HCT116 (cell line): Measurements from ENCODE around the gene PARP12. TPM values are rescaled to one million over a fixed set of nuclear protein-coding genes. Genes with fewer than 3 reads are reported as not detected.

ENCODE experiments used
- ATAC-seq: fragments of 200-7000 bp; cut with Tn5 transposase; 2 replicates; pipeline ENCODE4 v1.9.1; 2020; ENCODE audit warnings: mild to moderate bottlenecking, moderate library complexity
- BruUV-seq: library from RNA; stranded (reverse); fragments of 400-500 nt; replicated peaks from 2 replicates; lab custom pipeline; 2021; lab: Mats Ljungman, UMichigan
- CTCF ChIA-PET: fragments of 300-600 bp; sonication (Branson Sonifier 250); formaldehyde crosslinking; loops from one replicate; lab custom pipeline; 2021; ENCODE audit warnings: antibody characterized with exemption; lab: Charles Lee
- POLR2A ChIA-PET: fragments of 300-600, 350-600 bp; sonication (Branson Sonifier 250); formaldehyde crosslinking; loops from one replicate; lab custom pipeline; 2021; ENCODE audit warnings: antibody characterized with exemption; lab: Charles Lee
- RAD21 ChIA-PET, 2 experiments: fragments of 300-600 bp; sonication (Branson Sonifier 250); formaldehyde crosslinking; loops; one replicate each; lab custom pipeline; 2023; ENCODE audit warnings: low total read pairs in 2 of 2; ENCODE audit not compliant: uncharacterized antibody in 2 of 2, unreplicated experiment in 2 of 2, low non-redundant PET in 1 of 2; lab: Charles Lee
- DNase-seq: peaks from one replicate; pipeline ENCODE4 v3.0.0-alpha.2; 2010; ENCODE audit warnings: low read depth, low spot score
- H2AFZ ChIP-seq: fragments of 200-600 bp; shearing (Covaris generic), sonication (generic); 2 replicates; pipeline ENCODE4 v1.6.1; 2017; ENCODE audit warnings: low read depth, mixed run types, mixed read lengths, antibody characterized with exemption, low read length; ENCODE audit not compliant: poor library complexity, severe bottlenecking
- H3K27ac ChIP-seq: 2 replicates; pipeline ENCODE4 v1.5.1; 2012; ENCODE audit warnings: low read depth, low read length
- H3K27me3 ChIP-seq: fragments of 200-600 bp; sonication (generic); 2 replicates; pipeline ENCODE4 v1.6.1; 2016; ENCODE audit warnings: mixed run types, low read length, mixed read lengths; ENCODE audit not compliant: insufficient read depth
- H3K36me3 ChIP-seq, 2 experiments: fragments of 200-500 bp in 1 of 2; fragments of 200-600 bp in 1 of 2; sonication (Bioruptor generic) in 1 of 2; sonication (generic) in 1 of 2; 2 replicates each; pipeline versions ENCODE4 v1.5.1 to v1.6.1; 2014 to 2016; ENCODE audit warnings: low read length in 2 of 2, inconsistent platforms in 1 of 2, mixed read lengths in 1 of 2, mixed run types in 1 of 2; ENCODE audit not compliant: insufficient read depth in 2 of 2, control insufficient read depth in 1 of 2
- H3K4me1 ChIP-seq, 2 experiments: fragments of 200-600 bp in 1 of 2; sonication (generic) in 1 of 2; 2 replicates each; pipeline versions ENCODE4 v1.5.1 to v1.6.1; 2012 to 2017; ENCODE audit warnings: low read length in 2 of 2, inconsistent platforms in 1 of 2, mild to moderate bottlenecking in 1 of 2, mixed read lengths in 1 of 2, mixed run types in 1 of 2, moderate library complexity in 1 of 2; ENCODE audit not compliant: insufficient read depth in 2 of 2, control insufficient read depth in 1 of 2
- H3K4me2 ChIP-seq: fragments of 200-600 bp; sonication (generic); 2 replicates; pipeline ENCODE4 v1.6.1; 2017; ENCODE audit warnings: mixed run types, low read length, mixed read lengths
- H3K4me3 ChIP-seq, 2 experiments: fragments of 200-600 bp in 1 of 2; sonication (generic) in 1 of 2; replicated peaks in 1 of 2; 2 replicates each; pipeline ENCODE4 v1.5.1; 2011 to 2016; ENCODE audit warnings: low read length in 2 of 2, control low read depth in 1 of 2, low read depth in 1 of 2, mild to moderate bottlenecking in 1 of 2, mixed read lengths in 1 of 2, mixed run types in 1 of 2
- H3K79me2 ChIP-seq: fragments of 200-600 bp; sonication (generic); 2 replicates; pipeline ENCODE4 v1.6.1; 2017; ENCODE audit warnings: mild to moderate bottlenecking, mixed run types, low read length, moderate library complexity, mixed read lengths; ENCODE audit not compliant: insufficient read depth
- H3K9ac ChIP-seq: fragments of 200-600 bp; sonication (generic); 2 replicates; pipeline ENCODE4 v1.6.1; 2016; ENCODE audit warnings: low read length, mixed read lengths
- H3K9me2 ChIP-seq: fragments of 200-600 bp; sonication (generic), shearing (Covaris generic); 2 replicates; pipeline ENCODE4 v1.6.1; 2017; ENCODE audit warnings: mixed run types, mild to moderate bottlenecking, moderate library complexity; ENCODE audit not compliant: insufficient read depth
- H3K9me3 ChIP-seq, 2 experiments: fragments of 200-500 bp in 1 of 2; fragments of 200-600 bp in 1 of 2; sonication (Bioruptor generic) in 1 of 2; sonication (generic) in 1 of 2; 2 replicates each; pipeline ENCODE4 v1.6.1; 2014 to 2017; ENCODE audit warnings: low read length in 2 of 2, mixed read lengths in 2 of 2, inconsistent platforms in 1 of 2, low read depth in 1 of 2, mild to moderate bottlenecking in 1 of 2, mixed run types in 1 of 2, moderate library complexity in 1 of 2; ENCODE audit not compliant: control insufficient read depth in 1 of 2, insufficient read depth in 1 of 2
- H4K20me1 ChIP-seq: fragments of 200-600 bp; sonication (generic), shearing (Covaris generic); 2 replicates; pipeline ENCODE4 v1.6.1; 2017; ENCODE audit warnings: mixed run types, mild to moderate bottlenecking, moderate library complexity; ENCODE audit not compliant: insufficient read depth
- CEBPB ChIP-seq: IDR thresholded peaks from 2 replicates; pipeline ENCODE4 v1.6.1; 2012; ENCODE audit warnings: low read depth
- CTCF ChIP-seq, 3 experiments: fragments of 200-600 bp in 1 of 3; sonication (generic) in 1 of 3; IDR thresholded peaks in 2 of 3; conservative IDR thresholded peaks in 1 of 3; 2 replicates each; pipeline ENCODE4 v1.5.1; 2012 to 2017; ENCODE audit warnings: low read depth in 2 of 3, low read length in 2 of 3, antibody characterized with exemption in 1 of 3, borderline replicate concordance in 1 of 3, control low read depth in 1 of 3, mild to moderate bottlenecking in 1 of 3, mixed read lengths in 1 of 3, mixed run types in 1 of 3, moderate library complexity in 1 of 3; ENCODE audit not compliant: insufficient read depth in 1 of 3
- EGR1 ChIP-seq: IDR thresholded peaks from 2 replicates; pipeline ENCODE4 v1.6.1; 2012; ENCODE audit warnings: low read depth
- ELF1 ChIP-seq: IDR thresholded peaks from 2 replicates; pipeline ENCODE4 v1.6.1; 2012; ENCODE audit warnings: low read depth, borderline replicate concordance
- FOSL1 ChIP-seq: IDR thresholded peaks from 2 replicates; pipeline ENCODE4 v1.6.1; 2012; ENCODE audit warnings: low read depth
- intact Hi-C: fragments of 100-400 bp; cut with micrococcal nuclease; formaldehyde crosslinking; loops from 2 replicates; pipeline ENCODE4 v1.10.0; 2022
- total RNA-seq: library from RNA; stranded (reverse); gene quantifications from one replicate; pipeline ENCODE4 v1.2.1, GENCODE V29; 2021; ENCODE audit not compliant: unreplicated experiment

Gene PARP12
- total RNA-seq, 1 experiment from 2014 or later: 17.7 TPM

DNA sequence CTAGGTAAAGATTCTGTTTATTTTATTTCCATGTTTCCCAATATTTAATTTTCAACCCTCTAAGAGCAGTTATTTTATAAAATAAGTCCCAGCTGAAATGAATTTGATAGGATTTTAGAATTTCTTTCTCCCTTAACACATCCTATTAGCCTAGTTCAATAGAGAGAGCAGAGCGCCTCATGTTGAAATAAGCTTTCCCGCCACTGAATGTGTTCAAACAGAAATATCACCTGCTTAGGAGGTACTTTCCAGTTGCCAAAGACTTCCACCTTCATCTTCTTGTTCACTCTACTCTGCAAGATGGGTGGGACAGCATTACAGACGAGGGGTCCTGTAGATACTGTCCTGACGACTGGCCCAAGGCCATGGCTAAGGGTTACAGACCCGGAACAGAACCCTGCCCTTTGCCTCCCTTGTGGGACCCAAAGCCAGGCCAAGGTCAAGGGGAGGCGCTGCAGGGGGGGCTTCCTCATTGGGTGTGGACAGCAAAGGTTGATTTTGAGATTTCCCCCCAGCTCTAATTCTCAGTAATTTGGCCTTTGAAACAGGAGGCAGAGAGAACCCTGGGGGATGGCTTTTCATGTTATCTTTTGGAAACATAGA is 62.0 kb downstream of the PARP12 start:
- Histone ChIP-seq H3K27ac (no peak overlapping the region), H3K4me2 (no peak overlapping the region), H3K36me3 (no peaks in the 10 kb centered on the region), H3K9ac (no peak overlapping the region), H3K27me3 (no peaks in the 10 kb centered on the region), H2AFZ (no peak overlapping the region), H3K4me3 (no peak overlapping the region), H4K20me1 (no peaks in the 10 kb centered on the region), H3K4me1 (peaks cover 0 to 9% of the 10 kb centered on the region in 2 experiments; a peak in 2 of 4 replicates), H3K9me3 (no peaks in the 10 kb centered on the region), H3K9me2 (no peaks in the 10 kb centered on the region), H3K79me2 (no peaks in the 10 kb centered on the region)
- TF ChIP-seq CEBPB (no peak), ELF1 (no peak), EGR1 (no peak), FOSL1 (no peak)
- intact Hi-C loops: no loop called here
- RAD21 ChIA-PET: interaction anchor here in 1 of 2 experiments (1.0 kb wide), 1 partner anchor 355 kb away, joined by 3 read pairs; no protein-coding TSS in a partner anchor
- no peak for DNase-seq
- CTCF ChIA-PET: interaction anchor here (1.1 to 2.9 kb wide), 3 partner anchors 355 to 381 kb away, joined by 7 to 11 read pairs (median 9); no protein-coding TSS in a partner anchor
- BruUV-seq: no TSS peak
- POLR2A ChIA-PET: no interaction called here
- no peak for ATAC-seq

- RAD21 ChIA-PET: interaction anchor here in 1 of 2 experiments (0.6 kb wide), 1 partner anchor 273 kb away, joined by 3 read pairs; no protein-coding TSS in a partner anchor
- intact Hi-C loops: no loop called here
- no peaks in the 10 kb centered on the region for H3K9me3 ChIP-seq
- no peak for TF ChIP-seq CTCF (IDR thresholded peaks at IDR 0.05 in 2 of 3, conservative IDR thresholded peaks at IDR 0.05 in 1 of 3; ENCODE audit: borderline replicate concordance in 1 of 3, insufficient read depth in 1 of 3, low read depth in 2 of 3, low read length in 2 of 3)
- TF ChIP-seq, all 23 proteins: peak for 0
- BruUV-seq: no TSS peak
- Histone ChIP-seq H3K4me2 (no peak overlapping the region), H3K36me3 (no peaks in the 10 kb centered on the region), H3K27ac (no peak overlapping the region), H2AFZ (no peak overlapping the region), H3K79me2 (no peaks in the 10 kb centered on the region), H3K27me3 (no peaks in the 10 kb centered on the region), H3K9me2 (no peaks in the 10 kb centered on the region), H3K4me1 (peaks cover 0 to 6% of the 10 kb centered on the region in 2 experiments; a peak in 2 of 4 replicates), H3K4me3 (no peak overlapping the region), H4K20me1 (no peaks in the 10 kb centered on the region), H3K9ac (no peak overlapping the region)
- no peak for ATAC-seq
- POLR2A ChIA-PET: interaction anchor here (1.4 kb wide), 1 partner anchor 378 kb away, joined by 3 read pairs; no protein-coding TSS in a partner anchor
- CTCF ChIA-PET: interaction anchor here (1.0 to 2.5 kb wide), 5 partner anchors 352 to 397 kb away, joined by 3 to 9 read pairs (median 3); no protein-coding TSS in a partner anchor
- DNase-seq: no peak
Measured at GRCh38 chr7:139999516-139999915, 63.2 kb downstream of the PARP12 start.
